IPS DF 19.7 (cell line): ENCODE results near the gene TNFRSF12A.
"Not testable (repeated sequence)": the region's sequence is repeated elsewhere in the genome, so short reads cannot be mapped to it uniquely, and the experiment has no call there.

Experiments
- DNase-seq: peaks from one replicate; pipeline ENCODE4 v3.0.0-alpha.2; 2013; ENCODE audit warnings: low read depth, low spot score

The TNFRSF12A gene

DNA sequence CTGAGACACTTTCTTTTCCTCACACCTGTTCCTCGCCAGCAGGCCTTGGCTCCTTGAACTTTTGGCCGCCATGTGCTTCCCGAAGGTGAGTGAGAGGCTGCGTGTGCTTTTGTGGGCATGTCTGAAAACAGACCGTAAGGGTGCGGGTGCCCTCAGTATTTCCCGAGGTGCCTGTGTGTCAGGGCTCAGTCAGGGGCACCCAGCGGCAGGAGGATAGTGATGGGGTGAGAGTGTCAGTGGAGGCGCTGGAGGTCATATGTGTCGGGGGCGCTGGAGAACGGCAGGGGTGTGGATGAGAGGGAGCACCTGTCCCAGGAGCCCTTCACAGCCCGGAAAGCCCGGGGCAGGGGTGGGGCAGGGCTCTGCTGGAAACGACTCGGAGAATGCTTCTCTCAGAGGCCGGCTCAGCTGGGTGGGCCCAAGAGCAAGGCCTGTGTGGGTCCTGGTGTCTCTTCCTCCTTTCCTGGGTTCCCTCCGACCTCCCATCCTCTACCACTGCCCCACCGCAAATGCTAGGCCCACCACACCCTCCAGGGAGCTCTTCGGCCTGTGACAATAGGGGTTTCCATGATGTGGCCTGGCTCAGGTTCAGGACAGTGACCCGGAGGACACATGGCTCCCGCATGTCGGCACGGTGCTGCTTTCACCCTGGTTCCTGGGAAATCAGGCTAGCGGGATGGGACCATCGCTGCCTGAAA, 45.7 kb downstream of the TNFRSF12A start:
- DNase-seq = no peak

- DNase-seq = no peak
Observed at GRCh38 chr16:3066440-3066748, 46.2 kb downstream of the TNFRSF12A start.

GRCh38 chr16:3068487-3068886, 48.3 kb downstream of the TNFRSF12A start:
- DNase-seq = no peak

- DNase-seq = not testable (repeated sequence)
Observed at GRCh38 chr16:3069146-3069545, 49.0 kb downstream of the TNFRSF12A start.

- DNase-seq = no peak
Observed at GRCh38 chr16:3070608-3071111, 50.5 kb downstream of the TNFRSF12A start.

GRCh38 chr16:3071655-3072054, 51.5 kb downstream of the TNFRSF12A start:
- no peak for DNase-seq
